ENCODE results near the gene RAPGEF4. TPM values are rescaled to one million over a fixed set of nuclear protein-coding genes. Genes with fewer than 3 reads are reported as not detected.

RAPGEF4 gene
- total RNA-seq, 4 donors from 2014 or later, result 3.6 to 12.0 (median 6.7) TPM

- Histone ChIP-seq H3K4me1 (peaks cover 0 to 9% (median 3%) of the 10 kb centered on the region in 4 donors), H3K9me3 (no peaks in the 10 kb centered on the region), H3K4me3 (no peak overlapping the region), H3K27ac (no peak overlapping the region), H3K27me3 (no peaks in the 10 kb centered on the region), H3K36me3 (no peaks in the 10 kb centered on the region)
- TF ChIP-seq CTCF (IDR thresholded peaks at IDR 0.05), result no peak
- no peak for TF ChIP-seq EP300 (IDR thresholded peaks at IDR 0.05)
- no peak for TF ChIP-seq POLR2A (IDR thresholded peaks at IDR 0.05)
- 75 to 80% methylated on average over 3 of the region's 3 CpGs for WGBS, 2 donors
- no peak for DNase-seq (ENCODE audit: low spot score in 2 of 2)
These were observed 129.8 kb downstream of the RAPGEF4 start for GRCh38 chr2:172865422-172865821.

GRCh38 chr2:172869861-172870260, 134.2 kb downstream of the RAPGEF4 start:
- no peak overlapping the region for H3K27ac ChIP-seq
- no peaks in the 10 kb centered on the region for H3K36me3 ChIP-seq
- TF ChIP-seq POLR2A (IDR thresholded peaks at IDR 0.05), result no peak
- TF ChIP-seq CTCF (IDR thresholded peaks at IDR 0.05), result no peak
- H3K4me1 ChIP-seq, result no peaks in the 10 kb centered on the region
- H3K9me3 ChIP-seq, result no peaks in the 10 kb centered on the region
- no peak for DNase-seq (ENCODE audit: low spot score in 2 of 2)
- no peaks in the 10 kb centered on the region for H3K27me3 ChIP-seq
- H3K4me3 ChIP-seq, result no peak overlapping the region
- WGBS, 2 donors, result 85 to 89% methylated on average over 5 of the region's 5 CpGs

GRCh38 chr2:172870396-172870795, 134.8 kb downstream of the RAPGEF4 start:
- H3K27me3 ChIP-seq, result no peaks in the 10 kb centered on the region
- TF ChIP-seq POLR2A (IDR thresholded peaks at IDR 0.05) (no peak), CTCF (IDR thresholded peaks at IDR 0.05) (no peak), EP300 (IDR thresholded peaks at IDR 0.05) (no peak)
- no peaks in the 10 kb centered on the region for H3K9me3 ChIP-seq
- H3K27ac ChIP-seq, result no peak overlapping the region
- DNase-seq (ENCODE audit: low spot score in 2 of 2), result no peak
- WGBS, 2 donors, result 95 to 97% methylated on average over 2 of the region's 2 CpGs
- H3K36me3 ChIP-seq, result no peaks in the 10 kb centered on the region
- H3K4me1 ChIP-seq, result no peaks in the 10 kb centered on the region
- H3K4me3 ChIP-seq, result no peak overlapping the region

- TF ChIP-seq CTCF (IDR thresholded peaks at IDR 0.05), result no peak
- no peak for DNase-seq (ENCODE audit: low spot score in 2 of 2)
These were observed 142.2 kb downstream of the RAPGEF4 start for GRCh38 chr2:172877826-172878225.

GRCh38 chr2:172878260-172878659, 142.6 kb downstream of the RAPGEF4 start:
- Histone ChIP-seq H3K36me3 (no peaks in the 10 kb centered on the region), H3K27me3 (no peaks in the 10 kb centered on the region), H3K4me3 (no peak overlapping the region), H3K9me3 (no peaks in the 10 kb centered on the region), H3K4me1 (no peaks in the 10 kb centered on the region), H3K27ac (no peak overlapping the region)
- WGBS, 2 donors, result 29 to 36% methylated on average over 1 of the region's 1 CpG
- no peak for DNase-seq (ENCODE audit: low spot score in 2 of 2)
- no peak for TF ChIP-seq POLR2A (IDR thresholded peaks at IDR 0.05)
- TF ChIP-seq CTCF (IDR thresholded peaks at IDR 0.05), result no peak
- no peak for TF ChIP-seq EP300 (IDR thresholded peaks at IDR 0.05)

More at GRCh38 chr2:172877826-172878225, 142.2 kb downstream of the RAPGEF4 start:
- Histone ChIP-seq H3K27me3 (no peaks in the 10 kb centered on the region), H3K4me3 (no peak overlapping the region), H3K4me1 (no peaks in the 10 kb centered on the region), H3K36me3 (no peaks in the 10 kb centered on the region), H3K27ac (no peak overlapping the region), H3K9me3 (no peaks in the 10 kb centered on the region)
- 47 to 68% methylated on average over 2 of the region's 2 CpGs for WGBS, 2 donors

Measured in tibial nerve (tissue), 4 donors.